D721Med (cell line): ENCODE measurements around the gene OR10S1.
"Not testable (repeated sequence)": the region's sequence is repeated elsewhere in the genome, so short reads cannot be mapped to it uniquely, and the experiment has no call there.

ENCODE experiments used
- DNase-seq: peaks from one replicate; pipeline ENCODE4 v3.0.0; 2011; ENCODE audit warnings: low spot score; ENCODE audit not compliant: insufficient read length
- FAIRE-seq: peaks from 2 replicates; lab custom pipeline; 2011; peaks lifted over from hg19 to GRCh38; lab: Jason Lieb, UNC
- TF ChIP-seq, protein P1 (sequence below): IDR thresholded peaks from 2 replicates; pipeline ENCODE4 v1.5.1; 2012; ENCODE audit warnings: mild to moderate bottlenecking, control low read depth; ENCODE audit not compliant: insufficient read depth; ENCODE audit errors: missing control alignments

OR10S1 gene, protein sequence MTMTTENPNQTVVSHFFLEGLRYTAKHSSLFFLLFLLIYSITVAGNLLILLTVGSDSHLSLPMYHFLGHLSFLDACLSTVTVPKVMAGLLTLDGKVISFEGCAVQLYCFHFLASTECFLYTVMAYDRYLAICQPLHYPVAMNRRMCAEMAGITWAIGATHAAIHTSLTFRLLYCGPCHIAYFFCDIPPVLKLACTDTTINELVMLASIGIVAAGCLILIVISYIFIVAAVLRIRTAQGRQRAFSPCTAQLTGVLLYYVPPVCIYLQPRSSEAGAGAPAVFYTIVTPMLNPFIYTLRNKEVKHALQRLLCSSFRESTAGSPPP

DNA sequence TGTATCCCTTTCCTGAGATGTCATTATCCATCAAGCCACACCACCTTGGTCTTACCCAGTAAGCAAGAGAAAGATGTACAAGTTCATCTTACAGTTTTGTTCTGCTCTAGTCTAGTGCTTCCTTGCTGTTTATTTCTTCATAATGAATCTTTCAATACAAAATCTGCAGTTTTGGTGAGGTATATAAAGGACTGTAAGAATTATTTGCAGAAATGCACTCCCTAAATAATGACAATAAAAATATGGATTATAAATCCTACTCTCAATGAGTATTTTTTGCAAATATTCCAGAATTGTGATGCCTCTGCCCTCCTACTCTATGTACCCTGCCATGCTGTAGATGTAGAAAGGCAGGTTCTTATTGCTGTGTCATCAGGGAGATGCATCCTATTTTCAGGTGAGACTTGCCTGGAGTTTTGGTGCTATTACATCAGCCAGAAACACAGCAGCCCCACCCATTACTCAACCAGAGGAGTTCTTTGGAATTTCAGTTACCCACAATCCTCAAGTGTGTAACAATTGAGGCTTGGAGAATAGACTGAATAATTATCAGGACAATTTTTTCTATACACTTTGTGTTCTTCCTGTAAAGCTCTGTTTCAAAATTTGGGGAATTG, at the start of gene OR10S1:
Gene OR10S1 (minus strand): TSS at position 51 of the 617 bp plus-strand sequence. CDS start 117 bp downstream, outside the sequence.
- no peak for DNase-seq
- TF ChIP-seq, protein P1, sequence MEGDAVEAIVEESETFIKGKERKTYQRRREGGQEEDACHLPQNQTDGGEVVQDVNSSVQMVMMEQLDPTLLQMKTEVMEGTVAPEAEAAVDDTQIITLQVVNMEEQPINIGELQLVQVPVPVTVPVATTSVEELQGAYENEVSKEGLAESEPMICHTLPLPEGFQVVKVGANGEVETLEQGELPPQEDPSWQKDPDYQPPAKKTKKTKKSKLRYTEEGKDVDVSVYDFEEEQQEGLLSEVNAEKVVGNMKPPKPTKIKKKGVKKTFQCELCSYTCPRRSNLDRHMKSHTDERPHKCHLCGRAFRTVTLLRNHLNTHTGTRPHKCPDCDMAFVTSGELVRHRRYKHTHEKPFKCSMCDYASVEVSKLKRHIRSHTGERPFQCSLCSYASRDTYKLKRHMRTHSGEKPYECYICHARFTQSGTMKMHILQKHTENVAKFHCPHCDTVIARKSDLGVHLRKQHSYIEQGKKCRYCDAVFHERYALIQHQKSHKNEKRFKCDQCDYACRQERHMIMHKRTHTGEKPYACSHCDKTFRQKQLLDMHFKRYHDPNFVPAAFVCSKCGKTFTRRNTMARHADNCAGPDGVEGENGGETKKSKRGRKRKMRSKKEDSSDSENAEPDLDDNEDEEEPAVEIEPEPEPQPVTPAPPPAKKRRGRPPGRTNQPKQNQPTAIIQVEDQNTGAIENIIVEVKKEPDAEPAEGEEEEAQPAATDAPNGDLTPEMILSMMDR, result no peak
- FAIRE-seq, result no peak

DNA sequence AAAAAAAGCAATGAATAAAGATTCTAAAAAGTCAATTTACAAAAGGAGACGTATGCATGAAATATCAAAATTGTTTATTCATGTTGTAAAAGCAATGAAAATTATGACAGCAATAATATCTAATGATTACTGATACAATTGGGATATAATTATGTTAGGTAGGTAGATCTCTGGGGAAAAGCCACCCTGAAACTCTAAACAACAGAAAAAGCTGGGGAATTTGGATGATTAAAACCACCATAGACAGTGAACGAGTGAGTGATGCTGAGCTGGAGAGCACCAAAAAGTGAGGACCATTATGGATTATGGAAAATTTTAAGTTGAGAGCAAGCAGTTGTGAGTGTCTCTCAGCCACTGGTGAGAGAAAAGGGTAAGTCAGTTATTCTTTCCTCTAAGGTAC, 48.9 kb upstream of the OR10S1 start, which contains the start of gene OR10G8:
Gene OR10G8 (plus strand): TSS at position 301 of the 400 bp plus-strand sequence. CDS start 2,825 bp downstream, outside the sequence.
- DNase-seq, result no peak
- TF ChIP-seq, protein P1, result no peak
- FAIRE-seq, result no peak

DNA sequence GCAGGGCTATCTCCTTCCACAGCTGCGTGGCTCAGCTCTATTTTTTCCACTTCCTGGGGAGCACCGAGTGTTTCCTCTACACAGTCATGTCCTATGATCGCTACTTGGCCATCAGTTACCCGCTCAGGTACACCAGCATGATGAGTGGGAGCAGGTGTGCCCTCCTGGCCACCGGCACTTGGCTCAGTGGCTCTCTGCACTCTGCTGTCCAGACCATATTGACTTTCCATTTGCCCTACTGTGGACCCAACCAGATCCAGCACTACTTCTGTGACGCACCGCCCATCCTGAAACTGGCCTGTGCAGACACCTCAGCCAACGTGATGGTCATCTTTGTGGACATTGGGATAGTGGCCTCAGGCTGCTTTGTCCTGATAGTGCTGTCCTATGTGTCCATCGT, 38.3 kb upstream of the OR10S1 start:
- FAIRE-seq, result not testable (repeated sequence)

DNA sequence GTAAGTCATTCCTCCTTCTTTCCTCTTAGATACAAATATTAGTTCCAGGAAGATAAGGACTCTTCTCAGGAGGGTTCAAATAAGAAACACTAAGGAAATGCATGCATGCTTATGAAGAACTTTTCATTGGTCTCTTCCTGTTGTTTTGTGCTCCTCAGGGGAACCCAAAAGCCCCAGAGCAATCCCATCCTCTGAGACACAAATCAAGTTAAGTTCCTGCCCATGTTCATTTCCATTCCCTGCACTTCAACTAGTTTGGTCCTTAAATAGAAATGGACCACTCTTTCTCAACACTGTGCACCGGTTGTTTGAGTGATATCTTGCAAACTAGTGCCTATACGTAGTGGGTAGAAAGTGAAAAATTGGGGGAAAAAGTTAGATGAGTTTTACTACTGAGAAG, 35.1 kb upstream of the OR10S1 start, which contains the start of gene OR10G4:
Gene OR10G4 (plus strand): TSS at position 301 of the 400 bp plus-strand sequence. CDS start 2,578 bp downstream, outside the sequence.
- FAIRE-seq (no peak), DNase-seq (no peak)
- TF ChIP-seq, protein P1, result no peak

More for the DNA sequence above, 38.3 kb upstream of the OR10S1 start:
- not testable (repeated sequence) for DNase-seq

DNA sequence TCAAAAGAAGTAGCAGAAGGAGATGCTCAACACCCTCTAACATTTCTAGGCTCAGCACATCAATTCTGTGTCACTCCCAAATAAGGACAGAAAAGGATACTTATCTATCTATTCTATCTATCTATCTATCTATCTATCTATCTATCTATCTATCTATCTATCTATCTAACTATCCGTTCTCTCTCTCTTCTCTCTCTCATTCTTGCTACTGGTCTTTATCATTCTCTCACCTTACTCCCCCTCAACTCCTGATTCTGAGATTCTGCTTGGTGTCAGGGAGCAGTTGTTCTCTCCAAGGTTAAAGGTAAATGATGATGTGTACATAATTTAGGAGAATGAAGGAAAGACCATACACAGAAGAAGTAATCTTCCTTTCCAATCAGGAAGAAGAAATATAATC, 17.5 kb upstream of the OR10S1 start, which contains the start of gene OR10G6:
Gene OR10G6 (minus strand): TSS at position 43 of the 400 bp plus-strand sequence. CDS start 0 bp downstream, at position 43.
- FAIRE-seq (no peak), DNase-seq (no peak)
- TF ChIP-seq, protein P1, result no peak

DNA sequence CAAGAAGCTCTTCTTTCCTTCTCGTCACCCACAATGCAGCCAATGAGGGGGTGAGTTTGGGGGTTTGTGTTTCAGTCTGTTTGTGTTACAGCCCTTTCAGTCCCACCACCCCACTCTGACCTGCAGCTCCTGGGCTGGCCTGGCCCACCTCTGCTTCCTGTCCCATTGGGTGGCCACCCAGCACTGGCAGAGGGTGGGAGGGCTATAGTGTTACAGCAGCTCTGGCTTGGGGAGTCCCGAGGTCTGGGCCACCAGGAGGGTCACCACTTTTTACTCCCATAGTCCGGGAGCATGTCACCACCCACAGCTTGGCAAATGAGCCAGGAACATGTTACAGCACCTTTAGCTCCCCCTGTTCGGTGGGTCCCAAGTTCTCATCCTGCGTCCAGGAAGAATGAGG, 1.7 kb upstream of the OR10S1 start:
- TF ChIP-seq, protein P1, result no peak
- FAIRE-seq (no peak), DNase-seq (no peak)

DNA sequence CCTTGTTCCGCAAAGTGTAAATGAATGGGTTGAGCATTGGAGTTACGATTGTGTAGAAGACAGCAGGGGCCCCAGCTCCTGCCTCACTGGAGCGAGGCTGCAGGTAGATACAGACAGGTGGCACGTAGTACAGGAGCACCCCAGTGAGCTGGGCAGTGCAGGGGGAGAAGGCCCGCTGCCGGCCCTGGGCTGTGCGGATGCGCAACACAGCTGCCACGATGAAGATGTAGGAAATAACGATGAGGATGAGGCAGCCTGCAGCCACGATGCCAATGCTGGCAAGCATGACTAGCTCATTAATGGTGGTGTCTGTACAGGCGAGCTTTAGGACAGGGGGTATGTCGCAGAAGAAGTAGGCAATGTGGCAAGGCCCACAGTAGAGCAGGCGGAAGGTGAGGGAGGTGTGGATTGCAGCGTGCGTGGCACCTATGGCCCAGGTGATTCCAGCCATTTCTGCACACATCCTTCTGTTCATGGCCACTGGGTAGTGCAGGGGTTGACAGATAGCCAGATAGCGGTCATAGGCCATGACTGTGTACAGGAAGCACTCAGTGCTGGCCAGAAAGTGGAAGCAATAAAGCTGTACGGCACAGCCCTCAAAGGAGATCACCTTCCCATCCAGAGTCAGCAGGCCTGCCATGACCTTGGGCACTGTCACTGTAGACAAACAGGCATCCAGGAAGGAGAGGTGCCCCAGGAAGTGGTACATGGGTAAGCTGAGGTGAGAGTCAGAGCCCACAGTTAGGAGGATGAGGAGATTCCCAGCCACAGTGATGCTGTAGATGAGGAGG, 616 bp downstream of the OR10S1 start:
- TF ChIP-seq, protein P1, result no peak
- FAIRE-seq, result no peak
- no peak for DNase-seq
